NCI-H1092 (cell line): ENCODE data around the gene KIF15.
A peak's percentile ranks its signal among the peaks of the same experiment; 100 is the strongest.
"Not testable (repeated sequence)": the region's sequence is repeated elsewhere in the genome, so short reads cannot be mapped to it uniquely, and the experiment has no call there.

Experiments
- DNase-seq: peaks from one replicate; lab custom pipeline; 2025; lab: John Stamatoyannopoulos, UW

KIF15 gene

GRCh38 chr3:44821206-44821605 is 59.6 kb downstream of the KIF15 start:
- not testable (repeated sequence) for DNase-seq

DNA sequence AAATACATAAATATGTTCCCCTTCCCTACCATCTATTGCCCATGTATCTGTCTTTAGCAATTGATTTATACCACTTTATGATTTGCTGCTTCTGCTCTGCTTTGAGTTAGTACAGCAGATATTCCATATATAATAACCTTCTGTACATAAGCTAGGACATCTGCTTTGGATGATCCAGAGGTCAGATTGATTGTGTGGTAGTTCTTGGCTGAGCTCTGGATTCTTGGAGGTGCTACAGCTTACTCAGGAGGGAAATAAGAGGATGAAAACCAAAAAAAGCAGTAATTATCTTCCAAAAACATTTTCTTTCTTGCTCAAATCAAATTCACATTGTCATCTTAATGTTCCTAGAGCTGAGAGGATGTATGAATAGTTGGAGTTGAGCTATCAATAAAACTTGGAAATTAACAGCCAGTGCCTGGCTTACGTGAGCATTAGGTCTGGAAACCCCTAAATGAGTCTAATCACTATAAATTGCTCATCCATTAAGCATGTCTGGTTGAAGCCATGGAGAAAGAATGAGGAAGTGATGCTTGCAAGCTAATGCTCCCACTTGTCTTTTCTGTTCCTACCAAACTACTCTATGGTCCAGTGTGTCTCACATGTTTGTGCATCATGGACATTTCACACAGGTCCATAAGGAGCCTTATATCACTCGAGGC is 63.8 kb downstream of the KIF15 start:
- DNase-seq = no peak

DNA sequence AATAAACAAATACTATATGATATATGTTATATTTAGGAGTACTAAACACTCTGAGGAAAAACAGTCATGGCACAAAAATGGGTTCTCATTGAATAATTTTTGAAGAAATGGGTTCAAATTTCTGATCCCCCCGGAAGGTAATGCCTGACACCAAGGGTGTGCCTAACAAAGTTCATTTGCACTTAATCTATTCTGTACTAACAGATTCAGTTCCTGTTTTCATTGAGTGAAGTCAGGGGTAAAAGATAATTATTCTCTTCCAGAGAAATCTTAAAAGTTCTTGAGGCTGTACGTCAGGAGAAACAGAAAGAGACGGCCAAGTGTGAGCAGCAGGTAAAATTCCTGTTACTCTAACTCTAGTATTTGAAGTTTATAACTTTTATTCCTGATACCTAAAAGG is 65.6 kb downstream of the KIF15 start:
- DNase-seq = no peak

DNA sequence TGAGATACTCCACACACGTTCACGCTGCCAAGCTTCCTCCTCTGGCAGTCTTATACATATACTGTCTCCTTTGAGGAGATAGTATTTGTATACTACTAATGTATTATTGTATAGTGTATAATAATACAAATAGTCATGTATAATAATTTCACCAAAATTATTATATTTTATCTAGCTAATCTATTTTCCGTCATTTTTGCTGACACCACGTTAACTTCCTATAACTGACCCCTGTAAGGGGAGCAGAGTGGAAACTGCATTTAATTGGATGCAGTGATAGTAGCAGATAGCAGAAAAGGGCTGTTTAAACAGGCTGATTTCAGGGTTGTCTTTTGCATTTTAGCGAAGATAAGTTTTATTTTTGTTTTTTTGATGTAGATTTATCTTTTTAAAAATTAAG is 69.6 kb downstream of the KIF15 start:
- DNase-seq = no peak

DNA sequence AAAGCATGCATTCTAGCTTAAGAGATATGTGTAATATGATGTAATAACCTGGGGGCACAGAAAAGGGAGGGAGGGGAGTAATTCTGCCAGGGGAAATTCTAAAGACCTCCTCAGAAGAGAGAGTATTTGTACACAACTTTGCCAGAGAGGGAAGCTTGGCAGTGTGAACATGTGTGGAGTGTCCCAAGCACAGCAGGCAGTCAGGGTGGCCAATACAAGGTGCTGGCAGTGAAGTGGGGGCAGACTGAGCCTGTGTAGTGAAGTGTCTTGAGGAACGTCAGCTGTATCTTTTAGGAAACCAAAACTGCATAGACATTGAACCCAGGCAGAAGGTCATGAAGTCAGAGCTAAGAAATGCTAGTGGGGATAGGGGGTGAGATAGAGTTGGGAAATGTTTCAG is 70.4 kb downstream of the KIF15 start:
- DNase-seq = no peak

DNA sequence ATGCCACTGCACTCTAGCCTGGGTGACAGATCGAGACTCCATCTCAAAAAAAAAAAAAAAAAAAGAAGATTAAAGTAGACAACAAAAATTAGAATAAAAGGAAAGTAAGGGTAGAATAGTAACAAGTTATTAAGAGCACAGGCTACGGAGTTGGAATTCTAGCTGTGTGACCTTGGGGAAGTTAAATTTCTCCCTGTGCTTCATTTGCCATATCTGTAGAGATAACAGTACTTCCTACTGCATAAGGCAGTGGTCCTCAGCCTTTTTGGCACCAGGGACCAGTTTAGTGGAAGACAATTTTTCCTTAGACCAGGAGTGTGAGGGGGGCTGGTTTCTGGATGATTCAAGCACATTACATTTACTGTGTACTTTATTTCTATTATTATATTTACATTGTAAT is 71.4 kb downstream of the KIF15 start:
- no peak for DNase-seq

- DNase-seq = no peak
Measured at GRCh38 chr3:44833394-44833793, 71.8 kb downstream of the KIF15 start.

GRCh38 chr3:44835684-44836083 is 74.1 kb downstream of the KIF15 start:
- no peak for DNase-seq

DNA sequence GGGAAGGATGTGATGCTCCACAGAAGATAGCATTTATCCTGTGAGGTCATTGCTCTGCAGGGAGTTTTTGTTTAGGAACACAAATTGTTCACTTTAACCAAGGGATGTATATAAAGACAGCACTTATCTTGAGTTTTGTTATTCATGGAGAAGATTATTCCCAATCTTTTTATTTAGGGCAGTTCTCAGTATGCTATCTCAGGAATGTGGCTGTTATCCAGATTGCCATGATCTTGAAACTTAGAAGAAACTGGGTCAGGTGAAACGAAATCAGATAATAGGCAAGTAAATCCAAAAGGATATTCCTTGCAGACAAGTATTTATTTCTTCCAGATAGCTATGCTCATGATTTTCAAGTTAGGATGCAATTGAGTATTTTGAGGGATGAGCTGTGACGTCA is 80.8 kb downstream of the KIF15 start:
- no peak for DNase-seq

DNA sequence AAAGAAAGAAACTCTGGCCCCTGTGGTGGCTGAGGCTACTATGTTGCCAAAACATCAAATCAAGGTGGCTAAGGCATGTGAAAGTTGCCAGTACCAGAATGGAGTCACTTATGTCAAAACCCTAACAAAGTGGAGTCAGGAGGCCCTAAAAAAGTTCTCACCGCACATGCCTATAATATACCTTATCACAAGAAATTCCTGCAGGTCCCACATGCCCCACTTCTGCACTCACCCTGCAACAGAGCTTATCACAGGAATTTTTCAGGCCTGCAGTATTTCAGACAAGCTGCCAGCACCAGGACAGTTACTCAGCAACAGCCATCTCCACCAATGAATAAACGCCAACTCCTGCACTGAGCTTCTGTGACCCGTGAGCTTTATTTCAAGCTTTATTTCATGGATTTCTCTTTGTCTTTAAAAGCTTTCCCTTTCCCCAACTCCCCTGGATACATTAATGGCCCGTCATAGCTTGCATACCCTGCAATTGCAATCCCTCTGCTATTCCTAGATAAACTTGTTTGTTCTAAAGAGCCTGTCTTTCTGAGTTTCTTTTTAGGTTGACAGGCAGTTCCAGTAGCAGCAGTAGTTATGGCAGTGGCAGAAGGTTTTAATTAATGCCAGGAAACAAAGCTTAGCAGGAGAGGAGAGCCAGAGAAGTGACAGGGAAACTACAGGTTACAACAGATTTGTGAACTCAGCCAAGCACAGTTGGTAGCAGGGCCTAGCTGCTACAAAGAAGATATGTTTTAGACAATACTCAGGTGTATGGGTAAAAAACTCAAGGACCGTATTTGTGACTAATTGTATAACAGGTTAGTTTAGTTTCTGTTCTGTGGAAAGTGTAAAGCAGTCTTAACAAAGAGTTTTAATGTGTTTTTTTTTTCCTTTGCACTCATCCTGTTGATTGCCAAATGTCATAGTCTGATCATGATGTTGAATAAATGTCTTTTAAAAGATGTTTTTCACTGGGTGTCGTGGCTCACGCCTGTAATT is 84.2 kb downstream of the KIF15 start:
- DNase-seq = no peak

- DNase-seq = no peak
Measured at GRCh38 chr3:44848634-44849033, 87.0 kb downstream of the KIF15 start.

DNA sequence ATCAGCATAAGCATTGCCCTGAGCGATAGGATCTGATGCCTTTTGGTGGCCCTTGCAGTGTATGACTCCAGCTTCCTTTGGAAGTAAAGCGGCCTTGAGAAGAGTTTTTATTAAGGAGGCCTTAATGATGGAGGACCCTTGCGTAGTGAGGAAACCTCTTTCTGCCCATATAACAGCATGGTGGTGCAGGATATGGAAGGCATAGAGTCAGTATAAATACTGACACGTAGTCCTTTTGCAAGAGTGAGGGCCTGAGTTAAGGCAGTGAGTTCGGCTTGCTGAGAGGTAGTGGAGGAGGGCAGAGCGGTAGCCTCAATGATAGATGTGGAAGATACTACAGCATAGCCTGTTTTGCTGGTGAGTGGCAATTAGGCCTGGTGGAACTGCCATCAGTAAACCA is 95.1 kb downstream of the KIF15 start:
- not testable (repeated sequence) for DNase-seq

DNA sequence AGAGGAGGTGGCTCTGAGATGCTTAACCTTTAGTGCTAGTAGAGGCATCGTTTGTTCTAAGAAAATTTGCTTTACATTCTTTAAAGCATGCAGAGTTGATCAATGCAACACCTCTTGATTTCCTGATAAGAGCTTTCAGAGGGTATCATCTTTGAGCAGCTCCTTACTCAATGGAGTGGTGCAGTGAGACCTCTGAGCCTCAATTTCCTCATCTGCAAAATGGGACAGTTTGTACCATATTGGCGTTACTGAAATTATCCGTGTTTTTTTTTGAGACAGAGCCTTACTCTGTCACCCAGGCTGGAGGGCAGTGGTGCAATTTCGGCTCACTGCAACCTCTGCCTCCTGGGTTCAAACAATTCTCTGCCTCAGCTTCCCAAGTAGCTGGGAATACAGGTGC is 98.5 kb downstream of the KIF15 start:
- DNase-seq = no peak

DNA sequence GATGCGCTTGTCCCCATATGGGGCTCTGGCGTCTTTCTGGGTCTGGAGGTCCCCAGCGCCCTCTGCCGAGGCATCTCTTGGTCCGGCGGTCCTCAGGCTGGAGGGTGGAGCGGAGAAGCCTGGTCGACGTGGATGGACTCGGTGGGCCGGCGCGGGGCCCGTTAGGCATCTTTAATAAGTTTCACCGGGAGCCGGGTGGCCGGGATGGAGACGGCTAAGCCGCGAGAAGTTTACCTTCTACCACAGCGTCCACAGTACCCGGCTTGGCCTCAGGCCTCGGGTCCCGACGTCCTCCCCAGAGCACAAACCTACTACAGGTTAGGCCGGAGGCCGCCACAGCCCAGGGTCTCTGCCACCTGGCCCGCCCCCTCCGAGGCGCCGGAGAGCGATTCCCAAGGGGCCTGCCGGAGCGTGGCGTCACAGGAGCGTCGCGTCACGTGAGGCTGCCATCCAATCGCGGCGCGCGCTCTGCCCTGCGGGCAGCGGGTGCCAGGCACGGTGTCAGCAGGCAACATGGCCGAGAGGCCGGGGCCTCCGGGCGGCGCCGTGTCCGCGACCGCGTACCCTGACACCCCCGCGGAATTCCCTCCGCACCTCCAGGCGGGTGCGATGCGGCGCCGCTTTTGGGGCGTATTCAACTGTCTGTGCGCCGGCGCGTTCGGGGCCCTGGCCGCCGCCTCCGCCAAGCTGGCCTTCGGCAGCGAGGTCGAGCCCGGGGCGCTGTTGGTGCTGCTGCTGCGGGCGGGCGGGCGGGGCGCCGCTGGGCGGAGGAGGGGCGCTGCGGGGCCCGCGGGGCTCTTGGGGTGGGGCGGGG is 100.0 kb downstream of the KIF15 start, which contains the start of gene TMEM42:
Gene TMEM42 (plus strand): TSS at position 501 of the 814 bp plus-strand sequence. CDS start 13 bp downstream, at position 514.
- DNase-seq = peak; percentile 87

- DNase-seq = no peak
Measured at GRCh38 chr3:44862226-44862637, 100.6 kb downstream of the KIF15 start.

DNA sequence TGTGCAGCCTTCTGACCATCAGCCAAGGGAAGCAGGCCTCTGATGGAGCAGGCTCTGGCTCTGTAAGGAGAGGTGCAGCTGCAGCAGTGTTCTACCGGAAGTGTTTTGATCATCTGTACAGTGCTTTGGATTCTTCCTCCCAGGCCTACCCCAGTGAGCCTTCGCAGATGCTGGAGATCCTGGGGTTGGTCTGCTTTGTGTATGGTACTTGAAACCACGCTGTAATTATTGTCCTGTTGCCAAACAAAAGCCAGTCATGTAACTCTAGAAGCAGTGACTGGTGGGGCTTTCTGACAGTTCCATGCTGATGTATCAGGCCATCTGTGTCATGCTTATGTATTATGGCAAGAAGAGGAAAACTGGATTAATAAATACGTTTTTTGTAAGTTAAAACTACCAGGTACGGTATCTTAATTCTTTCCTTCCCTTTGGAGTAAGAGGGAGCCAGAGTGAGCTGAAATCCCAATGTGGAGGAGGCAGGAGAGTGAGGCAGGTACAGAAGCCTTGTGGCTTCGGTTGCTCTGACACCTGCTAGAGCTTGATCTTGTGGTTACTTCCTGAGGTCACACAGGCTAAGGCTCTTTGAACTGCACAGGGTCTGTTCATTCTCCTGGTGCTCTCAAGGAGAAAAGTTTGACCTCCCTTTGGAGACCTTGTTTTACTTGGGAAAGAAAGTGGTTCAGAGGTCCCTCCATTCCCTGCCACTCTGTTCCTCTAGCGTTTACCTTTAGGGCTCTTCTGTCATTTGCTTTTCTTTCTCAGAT is 103.9 kb downstream of the KIF15 start:
- DNase-seq = peak; percentile 61

- DNase-seq = no peak
Measured at GRCh38 chr3:44867421-44868111, 106.0 kb downstream of the KIF15 start.

- DNase-seq = peak; percentile 78
Measured at GRCh38 chr3:44870375-44871061, 108.9 kb downstream of the KIF15 start.

- DNase-seq = no peak
Measured at GRCh38 chr3:44874308-44874707, 112.7 kb downstream of the KIF15 start, which contains the start of gene TGM4. Gene TGM4 (plus strand): TSS chr3:44874608. CDS start chr3:44874679, 71 bp downstream.

DNA sequence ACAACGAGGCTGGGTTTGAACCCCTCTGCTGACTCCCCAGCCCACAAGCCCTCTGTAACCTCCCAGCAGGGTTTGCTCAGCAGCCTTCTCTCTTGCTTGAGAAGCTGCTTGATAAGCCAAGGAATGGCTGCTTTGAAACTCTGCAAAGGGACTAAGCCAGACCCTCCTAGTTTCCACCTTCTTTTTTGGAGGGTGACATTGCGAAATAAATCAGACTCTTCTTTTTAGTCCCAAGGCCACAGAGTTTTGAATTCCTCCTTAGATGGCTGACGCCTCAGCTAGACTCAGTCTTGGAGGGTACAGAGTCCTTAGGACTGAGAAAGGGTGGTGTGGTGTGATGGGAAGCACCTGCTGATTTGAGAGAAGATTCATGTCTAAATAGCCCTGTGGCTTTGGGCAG is 114.0 kb downstream of the KIF15 start:
- DNase-seq = no peak
